Adrenal gland (tissue), 12 donors: Measurements from ENCODE around the gene ZNHIT1. TPM values are rescaled to one million over a fixed set of nuclear protein-coding genes. Genes with fewer than 3 reads are reported as not detected.

ENCODE experiments used
- DNase-seq, 7 donors: peaks; one replicate each; pipeline ENCODE4 v3.0.0-alpha.2; 2019 to 2020
- H3K27ac ChIP-seq, 5 donors: fragments of 200-600 bp; sonication (generic) in 4 of 5; 1 replicate in 3 of 5; 2 replicates in 2 of 5; pipeline versions ENCODE4 v1.5.1 to v1.8.0; 2016 to 2020; ENCODE audit warnings: mild to moderate bottlenecking in 1 of 5
- H3K27me3 ChIP-seq: fragments of 200-600 bp; 2 replicates; pipeline ENCODE4 v1.8.0; 2021
- H3K36me3 ChIP-seq, 2 donors: fragments of 200-600 bp; replicated peaks in 1 of 2; 1 replicate in 1 of 2; 2 replicates in 1 of 2; pipeline versions ENCODE4 v1.5.1 to v1.8.0; 2018 to 2022
- H3K4me1 ChIP-seq, 2 donors: fragments of 200-600 bp; replicated peaks in 1 of 2; 1 replicate in 1 of 2; 2 replicates in 1 of 2; pipeline versions ENCODE4 v1.5.1 to v1.8.0; 2018 to 2021
- H3K4me3 ChIP-seq, 4 donors: fragments of 200-600 bp; sonication (generic) in 3 of 4; one replicate each; pipeline ENCODE4 v1.5.1; 2016 to 2018
- H3K9me3 ChIP-seq, 3 donors: fragments of 200-600 bp; sonication (generic) in 1 of 3; replicated peaks in 1 of 3; 1 replicate in 2 of 3; 2 replicates in 1 of 3; pipeline versions ENCODE4 v1.5.1 to v1.8.0; 2016 to 2021
- POLR2A ChIP-seq, 2 donors: fragments of 450-650 bp; IDR thresholded peaks; one replicate each; pipeline ENCODE4 v1.6.1; 2017; ENCODE audit warnings: antibody characterized with exemption in 2 of 2, mild to moderate bottlenecking in 2 of 2, moderate library complexity in 1 of 2
- WGBS, 4 donors: extraction: QIAGEN DNeasy Blood & Tissue Kit in 2 of 4; methylation state at CpG; one replicate each; pipeline versions ENCODE4 v1.1.5 to v1.1.7; 2013 to 2017; 5-methylcytosine and 5-hydroxymethylcytosine counted together
- intact Hi-C, 2 donors: fragments of 100-400 bp; cut with DNase I; formaldehyde crosslinking; loops; one replicate each; pipeline versions ENCODE4 v1.14.1 to v1.15.0; 2022 to 2023
- polyA plus RNA-seq, 3 donors: library from polyadenylated mRNA; stranded (reverse); fragments of 200-250 nt in 2 of 3; fragments of 350-450 nt in 1 of 3; fragmentation: Illumina TruSeq in 1 of 3; extraction: RNeasy Lipid Tissue Mini Kit (QIAGEN cat#74804) in 1 of 3; gene quantifications; one replicate each; pipeline ENCODE4 v1.2.3, GENCODE V29; 2013 to 2014
- total RNA-seq, 9 donors: library from RNA; depleted of rRNA in 4 of 9; stranded (reverse); fragments of >200 nt in 4 of 9; fragments of 120-200 nt in 1 of 9; fragmentation: NEBNext Ultra II Directional in 1 of 9; extraction: Animal tissue kit (Norgen Biotek cat#: 25700) in 1 of 9; gene quantifications; one replicate each; pipeline versions ENCODE4 v1.1.0 to v1.2.4, GENCODE V29; 2013 to 2023
- TF ChIP-seq, protein P1 (sequence below), 6 experiments: fragments of 450-650 bp in 4 of 6; fragments of 200-600 bp in 2 of 6; sonication (generic) in 1 of 6; IDR thresholded peaks; 1 replicate in 5 of 6; 2 replicates in 1 of 6; pipeline versions ENCODE4 v1.5.1 to v1.8.0; 2016 to 2021; ENCODE audit warnings: antibody characterized with exemption in 6 of 6, mild to moderate bottlenecking in 2 of 6, moderate library complexity in 1 of 6
- donor health status: healthy with polysubstance abuse.
- donor health status: Bipolar disorder and iron deficiency.
- donor health status: DM: yes; HTN: yes; CAD: no.
- donor health status: DM: no; HTN: no; CAD: no.
- donor health status: DM: no; HTN: no; CAD: no.
- donor health status: DM: yes; HTN: yes; CAD: no.

Gene ZNHIT1
- total and polyA plus RNA-seq, 12 donors, result 34.7 to 228 (median 104) TPM

GRCh38 chr7:101169110-101169837, 48.7 kb upstream of the ZNHIT1 start:
- no peaks in the 10 kb centered on the region for H3K9me3 ChIP-seq
- peaks cover 15 to 36% of the 10 kb centered on the region in 2 donors for H3K4me1 ChIP-seq
- 0 to 2% (median 1%) methylated on average over 8 to 18 of the region's 18 CpGs for WGBS, 4 donors
- TF ChIP-seq POLR2A (IDR thresholded peaks at IDR 0.05), result no peak
- TF ChIP-seq, protein P1, sequence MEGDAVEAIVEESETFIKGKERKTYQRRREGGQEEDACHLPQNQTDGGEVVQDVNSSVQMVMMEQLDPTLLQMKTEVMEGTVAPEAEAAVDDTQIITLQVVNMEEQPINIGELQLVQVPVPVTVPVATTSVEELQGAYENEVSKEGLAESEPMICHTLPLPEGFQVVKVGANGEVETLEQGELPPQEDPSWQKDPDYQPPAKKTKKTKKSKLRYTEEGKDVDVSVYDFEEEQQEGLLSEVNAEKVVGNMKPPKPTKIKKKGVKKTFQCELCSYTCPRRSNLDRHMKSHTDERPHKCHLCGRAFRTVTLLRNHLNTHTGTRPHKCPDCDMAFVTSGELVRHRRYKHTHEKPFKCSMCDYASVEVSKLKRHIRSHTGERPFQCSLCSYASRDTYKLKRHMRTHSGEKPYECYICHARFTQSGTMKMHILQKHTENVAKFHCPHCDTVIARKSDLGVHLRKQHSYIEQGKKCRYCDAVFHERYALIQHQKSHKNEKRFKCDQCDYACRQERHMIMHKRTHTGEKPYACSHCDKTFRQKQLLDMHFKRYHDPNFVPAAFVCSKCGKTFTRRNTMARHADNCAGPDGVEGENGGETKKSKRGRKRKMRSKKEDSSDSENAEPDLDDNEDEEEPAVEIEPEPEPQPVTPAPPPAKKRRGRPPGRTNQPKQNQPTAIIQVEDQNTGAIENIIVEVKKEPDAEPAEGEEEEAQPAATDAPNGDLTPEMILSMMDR (IDR thresholded peaks at IDR 0.05), result no peak
- no peak overlapping the region for H3K4me3 ChIP-seq
- H3K27me3 ChIP-seq, result peaks cover 67% of the 10 kb centered on the region
- H3K27ac ChIP-seq, result no peak overlapping the region
- intact Hi-C loops, result loop anchor here in 1 of 2 donors (10.0 kb wide), 1 partner anchor 274 kb away; the partner anchor contains the start of gene ACHE
- DNase-seq, result no peak
- H3K36me3 ChIP-seq, result no peaks in the 10 kb centered on the region

DNA sequence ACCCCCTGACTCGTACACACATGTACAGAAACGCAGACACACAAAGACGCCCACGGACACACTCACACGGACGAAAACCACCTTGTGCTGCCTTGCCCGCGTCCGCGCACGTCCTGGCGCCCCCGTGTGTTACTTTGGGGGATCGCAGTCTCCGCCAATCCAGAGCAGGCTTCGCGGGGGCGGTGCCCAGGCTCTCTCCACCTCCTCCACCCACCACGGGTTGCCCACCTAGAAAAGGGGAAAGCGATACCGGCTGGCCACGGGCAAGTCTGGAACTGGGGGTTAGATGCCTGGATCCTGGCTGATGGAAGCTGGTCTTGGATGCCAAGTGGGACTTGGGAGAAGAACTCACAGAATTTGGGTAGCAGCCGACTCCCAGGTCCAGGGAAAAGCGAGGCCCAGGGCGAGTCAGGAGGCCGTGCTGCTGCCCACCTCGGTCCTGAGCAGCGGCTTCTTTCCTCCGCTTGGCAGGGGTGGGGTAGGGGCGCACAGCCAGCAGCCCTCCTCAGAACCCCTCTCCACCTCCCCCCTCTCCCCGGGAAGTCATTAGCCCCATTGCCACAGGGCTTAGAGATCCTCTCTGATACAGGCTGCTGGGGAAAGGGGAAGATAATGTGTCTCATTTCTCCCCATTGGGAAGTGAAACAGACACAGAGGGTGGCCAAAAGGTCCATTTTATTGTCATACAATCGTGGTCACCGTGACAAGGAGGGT, 48.0 kb upstream of the ZNHIT1 start:
- TF ChIP-seq POLR2A (IDR thresholded peaks at IDR 0.05), result no peak
- TF ChIP-seq, protein P1 (IDR thresholded peaks at IDR 0.05), result peak; percentile 68 to 82 (median 77)
- H3K27ac ChIP-seq, result no peak overlapping the region
- 0 to 2% (median 2%) methylated on average over 15 to 33 of the region's 33 CpGs for WGBS, 4 donors
- H3K4me3 ChIP-seq, result no peak overlapping the region
- no peaks in the 10 kb centered on the region for H3K9me3 ChIP-seq
- H3K4me1 ChIP-seq, result peaks cover 14 to 31% of the 10 kb centered on the region in 2 donors
- no peaks in the 10 kb centered on the region for H3K36me3 ChIP-seq
- H3K27me3 ChIP-seq, result peaks cover 70% of the 10 kb centered on the region
- peak; percentile 54 to 83 (median 72) for DNase-seq
- intact Hi-C loops, result loop anchor here in 1 of 2 donors (10.0 kb wide), 1 partner anchor 275 kb away; the partner anchor contains the start of gene ACHE

GRCh38 chr7:101170617-101171441, 47.1 kb upstream of the ZNHIT1 start:
- peaks cover 77% of the 10 kb centered on the region for H3K27me3 ChIP-seq
- intact Hi-C loops, result no loop called here
- no peak for DNase-seq
- peaks cover 12 to 24% of the 10 kb centered on the region in 2 donors for H3K4me1 ChIP-seq
- no peaks in the 10 kb centered on the region for H3K36me3 ChIP-seq
- H3K4me3 ChIP-seq, result no peak overlapping the region
- 2 to 6% (median 5%) methylated on average over 11 to 17 of the region's 17 CpGs for WGBS, 4 donors
- no peak overlapping the region for H3K27ac ChIP-seq
- TF ChIP-seq, protein P1 (IDR thresholded peaks at IDR 0.05), result no peak
- TF ChIP-seq POLR2A (IDR thresholded peaks at IDR 0.05), result no peak
- no peaks in the 10 kb centered on the region for H3K9me3 ChIP-seq

DNA sequence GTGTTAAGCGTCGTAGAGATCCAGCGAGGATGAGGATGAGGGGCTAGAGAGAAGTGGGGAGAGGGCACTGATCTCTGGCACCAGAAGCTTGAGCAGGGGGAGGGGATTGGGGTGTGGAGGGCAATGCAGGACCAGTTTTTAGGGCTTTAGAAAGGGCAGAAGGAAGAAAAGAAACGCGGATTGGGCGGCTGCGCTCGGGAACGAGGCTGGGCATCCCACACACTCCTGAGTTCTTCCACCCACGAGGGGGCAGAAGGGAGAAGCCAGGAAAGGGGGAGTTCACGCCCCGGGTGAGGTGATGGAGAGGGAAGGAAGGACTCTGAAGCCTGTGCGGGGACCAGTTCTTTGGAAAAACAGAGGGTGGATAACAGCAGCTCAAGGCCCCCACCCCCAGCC, 46.5 kb upstream of the ZNHIT1 start:
- no peak overlapping the region for H3K27ac ChIP-seq
- H3K27me3 ChIP-seq, result peaks cover 77% of the 10 kb centered on the region
- no peak for DNase-seq
- intact Hi-C loops, result no loop called here
- H3K4me1 ChIP-seq, result peaks cover 12 to 22% of the 10 kb centered on the region in 2 donors
- no peaks in the 10 kb centered on the region for H3K9me3 ChIP-seq
- no peak for TF ChIP-seq POLR2A (IDR thresholded peaks at IDR 0.05)
- TF ChIP-seq, protein P1 (IDR thresholded peaks at IDR 0.05), result no peak
- no peak overlapping the region for H3K4me3 ChIP-seq
- H3K36me3 ChIP-seq, result no peaks in the 10 kb centered on the region
- WGBS, 4 donors, result 1 to 4% (median 3%) methylated on average over 12 to 13 of the region's 13 CpGs
